Breast epithelium (tissue), 3 donors: ENCODE results near the gene DHX32.

Experiments used
- POLR2A ChIP-seq: fragments of 450-650 bp; IDR thresholded peaks from one replicate; pipeline ENCODE4 v1.6.1; 2016; ENCODE audit warnings: antibody characterized with exemption, mild to moderate bottlenecking, moderate library complexity
- POLR2AphosphoS5 ChIP-seq, 3 donors: sonication (generic); formaldehyde crosslinking; IDR thresholded peaks; one replicate each; pipeline ENCODE4 v1.6.1; 2017; ENCODE audit warnings: antibody characterized with exemption in 3 of 3
- TF ChIP-seq, protein P1 (sequence below), 3 donors: fragments of 450-650 bp; IDR thresholded peaks; one replicate each; pipeline ENCODE4 v1.5.1; 2016 to 2017; ENCODE audit warnings: antibody characterized with exemption in 3 of 3, mild to moderate bottlenecking in 3 of 3, moderate library complexity in 3 of 3

DNA sequence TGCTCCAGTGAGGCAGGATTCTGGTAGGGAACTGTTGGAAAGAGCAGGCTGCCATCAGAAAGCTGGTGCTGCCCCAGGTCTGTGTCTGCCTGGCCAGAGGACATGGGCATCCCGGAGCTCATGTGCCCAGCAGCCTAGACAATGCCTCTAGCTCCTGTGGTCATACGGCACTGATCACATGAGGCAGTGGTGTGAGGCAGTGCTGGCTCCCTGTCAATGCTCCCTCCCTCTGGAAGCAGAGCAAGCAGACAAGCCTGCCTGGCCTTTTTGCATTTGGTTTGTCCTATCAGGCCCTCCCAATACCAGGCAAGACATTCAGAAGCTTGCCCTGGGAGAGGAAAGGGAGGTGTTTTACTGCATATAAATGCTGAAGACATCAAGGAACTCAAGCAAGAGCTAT lies 86.0 kb downstream of the DHX32 start:
- TF ChIP-seq POLR2AphosphoS5 (IDR thresholded peaks at IDR 0.05) (no peak), POLR2A (no peak)
- TF ChIP-seq, protein P1, sequence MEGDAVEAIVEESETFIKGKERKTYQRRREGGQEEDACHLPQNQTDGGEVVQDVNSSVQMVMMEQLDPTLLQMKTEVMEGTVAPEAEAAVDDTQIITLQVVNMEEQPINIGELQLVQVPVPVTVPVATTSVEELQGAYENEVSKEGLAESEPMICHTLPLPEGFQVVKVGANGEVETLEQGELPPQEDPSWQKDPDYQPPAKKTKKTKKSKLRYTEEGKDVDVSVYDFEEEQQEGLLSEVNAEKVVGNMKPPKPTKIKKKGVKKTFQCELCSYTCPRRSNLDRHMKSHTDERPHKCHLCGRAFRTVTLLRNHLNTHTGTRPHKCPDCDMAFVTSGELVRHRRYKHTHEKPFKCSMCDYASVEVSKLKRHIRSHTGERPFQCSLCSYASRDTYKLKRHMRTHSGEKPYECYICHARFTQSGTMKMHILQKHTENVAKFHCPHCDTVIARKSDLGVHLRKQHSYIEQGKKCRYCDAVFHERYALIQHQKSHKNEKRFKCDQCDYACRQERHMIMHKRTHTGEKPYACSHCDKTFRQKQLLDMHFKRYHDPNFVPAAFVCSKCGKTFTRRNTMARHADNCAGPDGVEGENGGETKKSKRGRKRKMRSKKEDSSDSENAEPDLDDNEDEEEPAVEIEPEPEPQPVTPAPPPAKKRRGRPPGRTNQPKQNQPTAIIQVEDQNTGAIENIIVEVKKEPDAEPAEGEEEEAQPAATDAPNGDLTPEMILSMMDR (IDR thresholded peaks at IDR 0.05) = no peak
